ENCODE results near the gene SLC39A3.

Gene SLC39A3

DNA sequence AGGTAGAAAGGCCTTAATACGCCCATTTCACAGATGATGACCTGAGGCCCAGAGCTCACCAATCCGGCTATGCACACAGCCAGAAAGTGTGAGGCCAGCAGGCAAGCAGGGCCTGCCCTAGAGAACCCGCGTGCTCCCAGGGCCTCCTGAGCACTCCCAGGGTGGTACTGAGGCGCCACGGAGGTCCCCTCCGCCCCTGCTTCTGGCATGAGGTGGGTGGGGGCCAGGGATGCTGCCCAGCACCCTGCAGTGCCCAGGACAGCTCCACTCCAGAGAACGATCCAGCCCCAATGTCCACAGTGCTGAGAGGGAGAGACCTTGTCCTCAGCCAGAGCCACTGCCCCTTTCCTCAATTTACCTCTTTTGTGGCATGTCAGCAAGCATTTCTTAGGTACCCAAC lies 29.4 kb upstream of the SLC39A3 start:
- peak overlapping the region; percentile 77 for H3K27ac ChIP-seq
- H3K36me3 ChIP-seq, result peaks cover 80% of the 10 kb centered on the region
- H4K20me1 ChIP-seq, result peaks cover 92% of the 10 kb centered on the region
- H3K4me1 ChIP-seq, result peaks cover 40% of the 10 kb centered on the region
- H3K9me3 ChIP-seq, result no peaks in the 10 kb centered on the region
- no peak overlapping the region for H3K9ac ChIP-seq
- TF ChIP-seq Cebpa-rat (IDR thresholded peaks at IDR 0.05), result no peak
- H3K4me3 ChIP-seq, result no peak overlapping the region
- H3K4me2 ChIP-seq, result peak overlapping the region; percentile 86; the same call in 1 of the 2 replicates
- H3K27me3 ChIP-seq, result no peaks in the 10 kb centered on the region

- TF ChIP-seq Cebpa-rat (IDR thresholded peaks at IDR 0.05), result no peak
- Histone ChIP-seq H4K20me1 (peaks cover 92% of the 10 kb centered on the region), H3K36me3 (peaks cover 81% of the 10 kb centered on the region), H3K4me3 (no peak overlapping the region), H3K4me1 (peaks cover 36% of the 10 kb centered on the region), H3K9me3 (no peaks in the 10 kb centered on the region), H3K4me2 (no peak overlapping the region), H3K9ac (no peak overlapping the region), H3K27me3 (no peaks in the 10 kb centered on the region; the same call in 1 of the 2 replicates), H3K27ac (0 out of 2 replicates have a peak overlapping the region, but pooled peaks have one; percentile 77)
Observed at GRCh38 chr19:2768365-2769132, 28.7 kb upstream of the SLC39A3 start.

- Histone ChIP-seq H3K9ac (no peak overlapping the region), H3K4me1 (peaks cover 36% of the 10 kb centered on the region), H3K9me3 (no peaks in the 10 kb centered on the region), H3K36me3 (peaks cover 89% of the 10 kb centered on the region), H3K27me3 (no peaks in the 10 kb centered on the region; the same call in 1 of the 2 replicates), H3K4me2 (no peak overlapping the region), H3K4me3 (no peak overlapping the region), H4K20me1 (peaks cover 97% of the 10 kb centered on the region), H3K27ac (no peak overlapping the region)
- no peak for TF ChIP-seq Cebpa-rat (IDR thresholded peaks at IDR 0.05)
Observed at GRCh38 chr19:2767688-2768087, 27.9 kb upstream of the SLC39A3 start.

- peaks cover 97% of the 10 kb centered on the region for H4K20me1 ChIP-seq
- no peak overlapping the region for H3K27ac ChIP-seq
- H3K36me3 ChIP-seq, result peaks cover 89% of the 10 kb centered on the region
- H3K4me1 ChIP-seq, result peaks cover 28% of the 10 kb centered on the region
- no peak for TF ChIP-seq Cebpa-rat (IDR thresholded peaks at IDR 0.05)
- no peak overlapping the region for H3K9ac ChIP-seq
- no peak overlapping the region for H3K4me3 ChIP-seq
- H3K27me3 ChIP-seq, result no peaks in the 10 kb centered on the region; the same call in 1 of the 2 replicates
- no peak overlapping the region for H3K4me2 ChIP-seq
- H3K9me3 ChIP-seq, result no peaks in the 10 kb centered on the region
Observed at GRCh38 chr19:2766594-2767372, 27.0 kb upstream of the SLC39A3 start.

DNA sequence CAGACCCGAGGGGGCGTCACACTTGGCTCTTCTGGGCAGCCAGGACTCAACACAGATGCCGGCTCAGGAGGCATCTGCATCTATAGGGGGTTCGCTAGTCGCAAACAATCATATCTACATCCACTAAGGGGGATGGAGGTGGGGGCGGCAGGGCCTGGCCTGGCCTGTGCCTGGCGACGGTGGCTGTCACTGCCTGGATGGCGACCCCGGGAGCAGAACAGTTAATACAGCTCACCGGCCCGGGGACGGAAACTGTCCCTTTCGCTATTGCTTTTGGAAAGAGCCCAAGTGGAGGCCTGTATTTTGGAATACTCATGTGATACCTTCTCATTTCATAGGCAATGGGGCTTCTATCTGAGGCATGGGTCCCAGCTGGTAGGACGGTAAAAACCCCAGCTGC lies 25.6 kb upstream of the SLC39A3 start:
- Histone ChIP-seq H3K4me1 (peaks cover 19% of the 10 kb centered on the region), H3K9me3 (no peaks in the 10 kb centered on the region), H3K36me3 (peaks cover 93% of the 10 kb centered on the region), H3K4me3 (no peak overlapping the region), H3K27me3 (no peaks in the 10 kb centered on the region; the same call in 1 of the 2 replicates), H4K20me1 (peaks cover 97% of the 10 kb centered on the region), H3K4me2 (no peak overlapping the region), H3K9ac (no peak overlapping the region), H3K27ac (no peak overlapping the region)
- no peak for TF ChIP-seq Cebpa-rat (IDR thresholded peaks at IDR 0.05)

DNA sequence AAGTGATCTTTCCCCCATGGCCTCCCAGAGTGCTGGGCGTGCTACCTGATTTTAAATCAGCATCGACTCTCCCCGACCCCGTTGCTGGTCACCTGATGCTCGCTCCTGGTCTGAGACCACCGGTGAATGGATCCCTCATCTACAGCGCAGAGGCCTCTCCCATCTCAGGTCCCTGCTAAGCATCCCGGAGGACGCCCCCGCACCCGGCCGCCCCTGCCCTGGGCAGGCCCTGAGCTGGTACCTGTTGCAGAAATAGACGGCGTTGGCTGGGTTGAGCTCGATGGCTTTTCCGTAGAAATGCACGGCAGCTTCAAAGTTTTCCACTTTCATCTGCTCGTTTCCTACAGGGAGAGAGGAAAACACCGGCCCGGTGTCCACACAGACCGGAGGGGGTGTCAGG lies 25.1 kb upstream of the SLC39A3 start:
- H4K20me1 ChIP-seq, result peaks cover 96% of the 10 kb centered on the region
- peaks cover 95% of the 10 kb centered on the region for H3K36me3 ChIP-seq
- no peak for TF ChIP-seq Cebpa-rat (IDR thresholded peaks at IDR 0.05)

DNA sequence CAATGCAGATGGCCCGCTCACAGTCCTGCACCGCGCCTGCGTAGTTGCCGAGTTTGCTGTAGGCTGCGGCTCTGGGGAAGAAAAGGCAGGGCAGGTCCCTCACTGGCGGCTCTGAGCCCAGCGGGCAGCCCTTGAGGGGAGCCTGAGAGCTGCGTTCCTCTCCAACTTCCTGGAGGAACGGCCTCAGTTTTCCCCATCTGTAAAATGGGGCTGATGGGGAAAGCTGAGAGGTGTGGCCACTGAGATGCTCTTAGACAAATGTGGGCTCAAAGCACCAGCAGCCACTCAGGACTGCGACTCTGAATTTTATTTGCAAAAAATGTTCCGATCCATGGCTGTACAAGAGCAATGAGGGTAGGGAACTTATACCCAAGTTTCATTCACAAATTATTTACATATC lies 23.9 kb upstream of the SLC39A3 start:
- Histone ChIP-seq H4K20me1 (peaks cover 94% of the 10 kb centered on the region), H3K4me1 (peaks cover 20% of the 10 kb centered on the region), H3K4me3 (no peak overlapping the region), H3K4me2 (no peak overlapping the region), H3K27me3 (no peaks in the 10 kb centered on the region; the same call in 1 of the 2 replicates), H3K36me3 (peaks cover 100% of the 10 kb centered on the region), H3K27ac (no peak overlapping the region), H3K9ac (no peak overlapping the region), H3K9me3 (no peaks in the 10 kb centered on the region)
- TF ChIP-seq Cebpa-rat (IDR thresholded peaks at IDR 0.05), result no peak

More for the DNA sequence above, 25.1 kb upstream of the SLC39A3 start:
- Histone ChIP-seq H3K27ac (no peak overlapping the region), H3K9ac (no peak overlapping the region), H3K4me3 (no peak overlapping the region), H3K4me1 (peaks cover 17% of the 10 kb centered on the region), H3K4me2 (no peak overlapping the region), H3K9me3 (no peaks in the 10 kb centered on the region), H3K27me3 (no peaks in the 10 kb centered on the region; the same call in 1 of the 2 replicates)

DNA sequence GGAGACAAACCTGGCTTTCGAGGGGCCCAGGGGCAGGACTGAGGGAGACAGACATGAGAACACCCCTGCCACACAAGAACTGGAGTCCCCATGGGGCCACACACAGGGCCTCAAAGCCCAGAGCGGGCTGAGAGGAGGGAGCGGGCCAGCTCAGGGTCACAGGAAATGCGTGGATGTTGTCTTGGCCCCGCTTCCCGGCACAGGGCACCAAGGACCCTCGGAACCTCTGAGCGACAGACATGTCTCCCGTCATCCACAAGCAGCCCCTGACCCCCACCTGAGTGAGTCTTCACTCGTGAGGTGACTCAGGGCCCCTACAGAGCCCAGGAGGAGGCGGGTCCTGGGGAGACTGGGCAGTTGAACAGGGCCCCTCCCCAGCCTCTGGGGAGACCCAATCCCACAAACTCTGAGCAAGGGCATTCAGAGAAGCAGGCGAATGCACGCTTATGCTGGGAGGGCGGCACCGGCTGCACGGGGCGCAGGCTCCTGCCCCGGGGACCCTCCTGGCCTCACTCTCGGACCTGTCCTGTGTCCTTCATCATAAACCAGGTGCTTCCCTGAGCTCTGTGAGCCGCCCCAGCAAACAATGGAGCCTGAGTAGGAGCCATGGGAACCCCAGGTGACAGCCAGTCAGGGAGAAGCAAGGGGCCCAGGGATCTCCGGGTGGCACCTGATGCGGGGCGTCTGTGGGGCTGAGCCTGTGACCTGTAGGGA lies 23.1 kb upstream of the SLC39A3 start:
- Histone ChIP-seq H3K9ac (no peak overlapping the region), H3K27ac (no peak overlapping the region), H3K27me3 (no peaks in the 10 kb centered on the region; the same call in 1 of the 2 replicates), H3K9me3 (no peaks in the 10 kb centered on the region), H4K20me1 (peaks cover 86% of the 10 kb centered on the region), H3K4me2 (no peak overlapping the region), H3K36me3 (peaks cover 100% of the 10 kb centered on the region), H3K4me1 (peaks cover 28% of the 10 kb centered on the region), H3K4me3 (no peak overlapping the region)
- TF ChIP-seq Cebpa-rat (IDR thresholded peaks at IDR 0.05), result no peak

DNA sequence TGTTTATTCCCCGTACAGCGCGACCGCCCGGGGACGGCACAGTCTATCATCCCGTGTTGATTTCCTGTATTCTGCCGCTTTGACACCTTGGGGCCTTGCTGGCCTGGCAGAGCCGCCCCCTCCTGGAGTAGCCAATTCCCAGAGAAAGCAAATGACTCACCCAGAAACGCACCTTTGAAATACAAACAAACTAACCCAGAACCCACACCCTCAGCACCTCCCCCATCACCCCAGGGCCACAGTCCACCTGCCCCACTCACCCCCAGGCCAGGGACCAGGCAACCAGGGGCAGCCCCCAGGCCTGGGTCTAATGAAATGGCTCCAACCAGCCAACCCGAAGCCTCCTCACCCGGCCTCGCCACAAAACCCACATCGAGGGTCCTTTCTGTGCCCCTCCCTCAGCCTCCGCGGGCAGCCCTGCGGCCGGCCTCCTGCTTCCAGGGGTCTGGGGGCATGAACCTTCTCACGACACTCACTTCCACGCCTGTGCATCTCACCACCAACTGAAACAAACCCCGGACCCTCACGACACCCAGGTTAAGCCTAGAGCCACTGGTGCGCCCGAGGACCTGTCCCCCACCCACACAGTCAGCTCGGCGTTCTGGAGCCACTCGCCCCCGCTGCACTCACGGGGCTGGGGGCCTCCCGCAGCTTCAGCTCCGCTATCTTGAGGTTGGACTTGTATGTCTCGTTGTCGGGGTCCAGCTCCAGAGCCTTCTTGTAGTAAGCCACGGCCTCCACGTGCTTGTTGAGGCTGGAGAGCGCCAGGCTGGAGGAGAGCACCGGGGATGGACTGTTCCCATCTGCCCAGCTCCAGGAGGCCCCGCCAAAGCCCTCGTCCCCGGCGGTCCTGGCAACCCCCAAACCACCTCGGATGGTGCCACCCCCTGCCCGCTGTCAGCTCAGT lies 22.3 kb upstream of the SLC39A3 start:
- Histone ChIP-seq H3K4me2 (no peak overlapping the region), H3K9me3 (no peaks in the 10 kb centered on the region), H3K27me3 (no peaks in the 10 kb centered on the region; the same call in 1 of the 2 replicates), H3K36me3 (peaks cover 100% of the 10 kb centered on the region), H3K9ac (no peak overlapping the region), H3K4me3 (no peak overlapping the region), H4K20me1 (peaks cover 86% of the 10 kb centered on the region), H3K4me1 (peaks cover 36% of the 10 kb centered on the region), H3K27ac (no peak overlapping the region)
- no peak for TF ChIP-seq Cebpa-rat (IDR thresholded peaks at IDR 0.05)
